Retinal pigment epithelial cell (primary cell): ENCODE data around the gene E4F1.

Source experiments
- DNase-seq: peaks from one replicate; pipeline ENCODE4 v3.0.0-alpha.2; 2010; ENCODE audit warnings: low read depth
- H3K4me3 ChIP-seq: 2 replicates; pipeline ENCODE4 v1.5.1; 2011; ENCODE audit warnings: mild to moderate bottlenecking, low read length, control low read depth, moderate library complexity
- TF ChIP-seq, protein P1 (sequence below): conservative IDR thresholded peaks from 2 replicates; pipeline ENCODE4 v1.5.1; 2011; ENCODE audit warnings: low read depth, low read length, control low read depth, inconsistent platforms

Gene E4F1

DNA sequence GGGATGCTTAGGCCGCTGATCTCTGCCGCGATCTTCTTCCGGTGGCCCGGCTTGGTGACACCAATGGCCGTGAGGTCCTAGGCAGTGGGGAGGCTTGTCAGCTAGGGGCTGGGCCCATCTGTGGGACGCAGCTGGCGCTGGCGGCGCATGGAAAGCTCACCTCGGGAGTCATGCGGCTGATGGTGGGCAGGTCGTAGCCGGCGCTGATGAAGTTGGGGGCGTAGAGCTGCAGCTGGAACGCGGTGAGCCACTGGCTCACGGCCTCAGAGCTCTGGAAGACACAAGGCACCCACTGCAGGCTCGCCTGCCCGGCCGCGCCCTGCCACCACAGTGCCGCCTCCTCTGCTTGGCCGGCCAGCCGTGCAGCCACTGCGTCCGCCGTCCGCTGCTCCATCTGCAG, 39.7 kb upstream of the E4F1 start:
- TF ChIP-seq, protein P1, sequence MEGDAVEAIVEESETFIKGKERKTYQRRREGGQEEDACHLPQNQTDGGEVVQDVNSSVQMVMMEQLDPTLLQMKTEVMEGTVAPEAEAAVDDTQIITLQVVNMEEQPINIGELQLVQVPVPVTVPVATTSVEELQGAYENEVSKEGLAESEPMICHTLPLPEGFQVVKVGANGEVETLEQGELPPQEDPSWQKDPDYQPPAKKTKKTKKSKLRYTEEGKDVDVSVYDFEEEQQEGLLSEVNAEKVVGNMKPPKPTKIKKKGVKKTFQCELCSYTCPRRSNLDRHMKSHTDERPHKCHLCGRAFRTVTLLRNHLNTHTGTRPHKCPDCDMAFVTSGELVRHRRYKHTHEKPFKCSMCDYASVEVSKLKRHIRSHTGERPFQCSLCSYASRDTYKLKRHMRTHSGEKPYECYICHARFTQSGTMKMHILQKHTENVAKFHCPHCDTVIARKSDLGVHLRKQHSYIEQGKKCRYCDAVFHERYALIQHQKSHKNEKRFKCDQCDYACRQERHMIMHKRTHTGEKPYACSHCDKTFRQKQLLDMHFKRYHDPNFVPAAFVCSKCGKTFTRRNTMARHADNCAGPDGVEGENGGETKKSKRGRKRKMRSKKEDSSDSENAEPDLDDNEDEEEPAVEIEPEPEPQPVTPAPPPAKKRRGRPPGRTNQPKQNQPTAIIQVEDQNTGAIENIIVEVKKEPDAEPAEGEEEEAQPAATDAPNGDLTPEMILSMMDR = no peak
- DNase-seq = no peak
- H3K4me3 ChIP-seq = no peak overlapping the region

DNA sequence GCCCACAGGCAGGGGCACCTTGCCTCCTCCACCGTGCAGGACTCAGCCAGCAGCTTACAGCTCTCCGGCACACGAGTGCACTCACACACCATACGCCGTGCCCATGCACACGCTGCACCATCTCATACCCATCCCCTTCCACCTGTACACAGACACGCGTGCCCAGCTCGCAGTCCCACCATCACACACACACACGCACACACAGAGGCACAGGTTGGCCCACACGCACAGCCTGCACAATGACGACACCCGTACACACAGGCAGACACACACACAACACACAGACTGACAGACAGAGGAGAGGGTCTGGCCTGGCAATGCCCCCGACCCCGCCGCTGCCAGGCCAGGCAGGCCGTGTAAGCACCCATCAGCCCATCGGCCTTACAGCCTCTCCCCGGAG, 39.0 kb upstream of the E4F1 start:
- no peak for DNase-seq
- no peak overlapping the region for H3K4me3 ChIP-seq
- TF ChIP-seq, protein P1 = no peak

DNA sequence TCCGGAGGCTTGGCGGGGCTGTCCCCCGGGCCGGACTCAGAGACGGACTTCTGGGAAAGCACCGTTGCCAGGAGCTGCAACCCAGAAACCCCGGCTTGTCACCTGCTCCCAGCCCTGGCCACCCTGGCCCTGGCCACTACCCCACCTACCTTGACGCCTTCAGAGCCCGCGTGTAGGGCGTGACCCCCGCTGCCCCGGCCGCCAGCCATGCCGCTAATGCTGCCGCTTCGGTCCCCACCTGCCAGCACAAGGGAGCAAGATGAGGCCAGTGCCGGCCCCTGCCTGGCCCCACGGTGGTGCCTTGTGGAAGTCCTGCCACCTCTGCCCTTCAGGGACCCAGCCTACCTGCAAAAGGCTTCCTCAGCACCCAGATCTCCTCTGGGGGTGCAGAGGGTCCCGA, 38.4 kb upstream of the E4F1 start:
- no peak overlapping the region for H3K4me3 ChIP-seq
- TF ChIP-seq, protein P1 = no peak
- no peak for DNase-seq

DNA sequence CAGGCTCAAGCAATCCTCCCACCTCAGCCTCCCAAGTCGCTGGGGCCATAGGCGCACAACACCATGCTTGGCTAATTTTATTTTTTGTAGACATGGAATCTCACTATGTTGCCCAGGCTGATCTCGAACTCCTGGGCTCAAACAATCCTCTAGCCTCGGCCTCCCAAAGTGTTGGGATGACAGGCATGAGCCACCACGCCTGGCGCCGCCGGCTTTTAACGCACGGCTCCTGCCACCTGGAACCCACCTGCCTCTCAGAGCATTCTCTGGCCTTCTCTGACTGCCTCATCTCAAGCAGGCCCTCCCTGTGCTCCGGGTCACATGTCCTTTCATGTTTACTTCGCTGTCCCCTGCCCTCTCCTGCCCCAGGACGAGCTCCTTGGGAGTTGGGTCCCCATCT, 37.3 kb upstream of the E4F1 start:
- TF ChIP-seq, protein P1 = no peak
- H3K4me3 ChIP-seq = no peak overlapping the region
- DNase-seq = no peak

DNA sequence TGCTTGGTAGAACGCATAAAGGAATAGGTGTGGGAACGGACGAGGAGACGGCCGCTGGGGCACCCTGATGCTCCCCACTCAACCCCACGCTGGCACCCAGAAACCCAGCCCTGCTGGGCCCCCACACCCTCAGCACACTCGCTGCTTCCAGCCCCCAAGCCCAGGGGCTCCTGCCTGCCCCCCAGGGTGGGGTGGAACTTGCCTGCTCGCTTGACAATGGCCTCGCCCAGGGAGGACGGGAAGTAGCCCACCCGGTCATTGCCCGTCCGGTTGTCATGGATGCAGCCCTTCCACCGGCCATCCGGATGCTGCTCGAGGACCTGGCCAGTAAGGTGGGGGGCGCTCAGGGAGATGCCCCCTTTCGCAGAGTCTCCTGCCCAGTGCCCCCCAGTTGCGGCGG, 36.9 kb upstream of the E4F1 start:
- H3K4me3 ChIP-seq = no peak overlapping the region
- no peak for DNase-seq
- TF ChIP-seq, protein P1 = no peak

DNA sequence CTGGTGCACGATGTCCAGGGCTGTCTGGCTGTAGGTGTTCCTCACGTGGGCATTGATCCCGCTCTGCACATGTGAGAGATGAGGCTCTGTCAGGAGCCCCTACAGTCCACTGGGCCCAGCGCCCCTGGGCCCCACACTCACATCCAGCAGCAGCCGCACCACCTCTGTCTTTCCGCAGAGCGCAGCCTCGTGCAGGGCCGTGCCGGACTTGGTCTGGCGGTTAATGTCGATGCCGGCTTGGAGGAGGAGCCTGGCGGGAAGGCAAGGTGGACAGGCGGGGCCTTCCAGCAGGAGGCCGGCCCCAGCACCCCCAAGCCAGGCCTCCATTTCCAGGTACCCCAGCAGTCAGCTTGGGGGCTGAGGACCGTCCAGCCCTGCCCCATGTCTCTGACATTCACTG, 36.2 kb upstream of the E4F1 start:
- no peak overlapping the region for H3K4me3 ChIP-seq
- no peak for DNase-seq
- TF ChIP-seq, protein P1 = no peak

DNA sequence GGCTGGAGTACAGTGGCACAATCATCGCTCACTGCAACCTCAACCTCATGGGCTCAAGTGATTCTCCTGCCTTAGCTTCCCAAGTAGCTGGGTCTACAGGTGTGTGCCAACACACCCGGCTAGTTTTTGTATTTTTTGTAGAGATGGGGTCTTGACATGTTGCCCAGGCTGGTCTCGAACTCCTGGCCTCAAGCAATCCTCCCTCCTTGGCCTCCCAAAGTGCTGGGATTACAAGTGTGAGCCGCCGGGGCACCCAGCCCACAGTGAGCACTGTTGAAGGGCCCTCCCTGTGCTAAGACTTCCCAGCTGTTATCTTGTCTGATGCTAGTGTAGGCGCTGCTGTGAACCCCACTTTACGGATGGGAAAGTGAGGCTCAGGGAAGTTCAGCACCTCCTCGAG, 35.0 kb upstream of the E4F1 start:
- H3K4me3 ChIP-seq = no peak overlapping the region
- no peak for DNase-seq
- TF ChIP-seq, protein P1 = no peak
